Activated CD4-positive, alpha-beta T cell treated with anti-CD3 and anti-CD28 coated beads for 36 hours (primary cell): Measurements from ENCODE around the gene OR8K1. TPM values are rescaled to one million over a fixed set of nuclear protein-coding genes. Genes with fewer than 3 reads are reported as not detected.

ENCODE experiments used
- total RNA-seq, 2 experiments: library from RNA; stranded (reverse); gene quantifications; one replicate each; pipeline ENCODE4 v1.2.3, GENCODE V29; 2021

The OR8K1 gene
- total RNA-seq, 2 experiments from 2014 or later: not detected

Other genes with a start within 250 kb of the OR8K1 start
- gene OR8H2, start 242.4 kb upstream of the OR8K1 start, total RNA-seq: not detected
- not detected for gene OR8H3, start 223.7 kb upstream of the OR8K1 start, total RNA-seq
- not detected for gene OR8J3, start 205.8 kb upstream of the OR8K1 start, total RNA-seq
- gene OR8K5, start 185.7 kb upstream of the OR8K1 start, total RNA-seq: not detected
- gene OR5J2, start 169.4 kb upstream of the OR8K1 start, total RNA-seq: not detected
- gene OR5T2, start 111.8 kb upstream of the OR8K1 start, total RNA-seq: not detected
- not detected for gene OR5T3, start 93.8 kb upstream of the OR8K1 start, total RNA-seq
- gene OR5T1, start 71.9 kb upstream of the OR8K1 start, total RNA-seq: not detected
- gene OR8H1, start 53.8 kb upstream of the OR8K1 start, total RNA-seq: not detected
- gene OR8K3, start 30.9 kb upstream of the OR8K1 start, total RNA-seq: not detected
- not detected for gene OR8J1, start 8.3 kb downstream of the OR8K1 start, total RNA-seq
- not detected for gene OR8U1, start 29.6 kb downstream of the OR8K1 start, total RNA-seq
- gene OR5AL1, start 66.7 kb downstream of the OR8K1 start, total RNA-seq: not detected
- gene OR5M3, start 127.3 kb downstream of the OR8K1 start, total RNA-seq: not detected
- gene OR5M8, start 145.3 kb downstream of the OR8K1 start, total RNA-seq: not detected
- gene OR5M11, start 197.2 kb downstream of the OR8K1 start, total RNA-seq: not detected
- gene OR5M10, start 231.7 kb downstream of the OR8K1 start, total RNA-seq: not detected